Liver (tissue), 9 donors: ENCODE data around the gene ZNFX1. TPM values are rescaled to one million over a fixed set of nuclear protein-coding genes. Genes with fewer than 3 reads are reported as not detected.
A peak's percentile ranks its signal among the peaks of the same experiment; 100 is the strongest.

Source experiments
- DNase-seq: peaks from one replicate; pipeline ENCODE4 v3.0.0-alpha.2; 2017; ENCODE audit warnings: low spot score
- H3K27ac ChIP-seq, 2 donors: one replicate each; pipeline ENCODE4 v1.7.0; 2013; ENCODE audit warnings: inconsistent platforms in 2 of 2, low read length in 2 of 2, control low read depth in 1 of 2, low read depth in 1 of 2, mild to moderate bottlenecking in 1 of 2
- H3K27me3 ChIP-seq, 4 donors: one replicate each; pipeline versions ENCODE4 v1.6.1 to v1.7.0; 2013; ENCODE audit warnings: low read length in 3 of 4, inconsistent platforms in 1 of 4, mild to moderate bottlenecking in 1 of 4, moderate library complexity in 1 of 4; ENCODE audit not compliant: control insufficient read depth in 4 of 4, insufficient read depth in 4 of 4
- H3K36me3 ChIP-seq, 4 donors: one replicate each; pipeline versions ENCODE4 v1.6.1 to v1.7.0; 2013; ENCODE audit warnings: low read length in 3 of 4, mild to moderate bottlenecking in 3 of 4, low read depth in 1 of 4, moderate library complexity in 1 of 4; ENCODE audit not compliant: control insufficient read depth in 4 of 4, insufficient read depth in 3 of 4
- H3K4me1 ChIP-seq, 4 donors: one replicate each; pipeline versions ENCODE4 v1.6.1 to v1.7.0; 2013; ENCODE audit warnings: low read length in 3 of 4, mild to moderate bottlenecking in 3 of 4, moderate library complexity in 1 of 4; ENCODE audit not compliant: control insufficient read depth in 4 of 4, insufficient read depth in 4 of 4
- H3K4me3 ChIP-seq, 3 donors: one replicate each; pipeline versions ENCODE4 v1.6.1 to v1.7.0; 2013; ENCODE audit warnings: low read length in 3 of 3, control low read depth in 1 of 3, low read depth in 1 of 3, mild to moderate bottlenecking in 1 of 3
- H3K9ac ChIP-seq, 2 donors: one replicate each; pipeline ENCODE4 v1.7.0; 2013; ENCODE audit warnings: low read length in 2 of 2, mild to moderate bottlenecking in 2 of 2, moderate library complexity in 2 of 2, control low read depth in 1 of 2, low read depth in 1 of 2
- H3K9me3 ChIP-seq, 4 donors: one replicate each; pipeline versions ENCODE4 v1.6.1 to v1.7.0; 2013; ENCODE audit warnings: low read length in 3 of 4; ENCODE audit not compliant: control insufficient read depth in 4 of 4
- ATF3 ChIP-seq: IDR thresholded peaks from 2 replicates; pipeline ENCODE4 v1.6.1; 2016; ENCODE audit warnings: antibody characterized with exemption
- CTCF ChIP-seq: fragments of 150-350 bp; IDR thresholded peaks from 2 replicates; pipeline ENCODE4 v1.5.1; 2017; ENCODE audit warnings: improper control_type of control experiment, low read depth, low read length; ENCODE audit not compliant: missing input control
- FOXA1 ChIP-seq: IDR thresholded peaks from 2 replicates; pipeline ENCODE4 v1.6.1; 2016; ENCODE audit warnings: antibody characterized with exemption
- FOXA2 ChIP-seq: IDR thresholded peaks from 2 replicates; pipeline ENCODE4 v1.6.1; 2016; ENCODE audit warnings: antibody characterized with exemption
- GABPA ChIP-seq, 2 donors: IDR thresholded peaks in 1 of 2; conservative IDR thresholded peaks in 1 of 2; 2 replicates each; pipeline ENCODE4 v1.6.1; 2016; ENCODE audit warnings: antibody characterized with exemption in 2 of 2, mild to moderate bottlenecking in 1 of 2, moderate library complexity in 1 of 2
- JUND ChIP-seq, 2 donors: IDR thresholded peaks; 2 replicates each; pipeline ENCODE4 v1.6.1; 2016; ENCODE audit warnings: antibody characterized with exemption in 2 of 2
- NR2F2 ChIP-seq: IDR thresholded peaks from 2 replicates; pipeline ENCODE4 v1.6.1; 2016; ENCODE audit warnings: antibody characterized with exemption
- RAD21 ChIP-seq, 2 donors: IDR thresholded peaks; 2 replicates each; pipeline ENCODE4 v1.6.1; 2016; ENCODE audit warnings: antibody characterized with exemption in 2 of 2, mild to moderate bottlenecking in 2 of 2
- RXRA ChIP-seq, 2 donors: IDR thresholded peaks; 2 replicates each; pipeline ENCODE4 v1.6.1; 2017 to 2018; ENCODE audit warnings: antibody characterized with exemption in 2 of 2, mild to moderate bottlenecking in 1 of 2
- SP1 ChIP-seq: IDR thresholded peaks from 2 replicates; pipeline ENCODE4 v1.6.1; 2018; ENCODE audit warnings: antibody characterized with exemption, mild to moderate bottlenecking
- TAF1 ChIP-seq: conservative IDR thresholded peaks from 2 replicates; pipeline ENCODE4 v1.6.1; 2016; ENCODE audit warnings: antibody characterized with exemption, mild to moderate bottlenecking
- WGBS: extraction: QIAGEN DNeasy Blood & Tissue Kit; methylation state at CpG from one replicate; pipeline ENCODE4 v1.1.7; 2013; 5-methylcytosine and 5-hydroxymethylcytosine counted together
- polyA plus RNA-seq, 2 donors: library from polyadenylated mRNA; stranded (reverse) in 1 of 2; unstranded in 1 of 2; fragments of 200-250 nt in 1 of 2; fragments of >200 nt in 1 of 2; fragmentation: Nextera tagmentation in 1 of 2; extraction: Ambion mirVana in 1 of 2; gene quantifications; one replicate each; pipeline versions ENCODE4 v1.2.1 to v1.2.3, GENCODE V29; 2013 to 2015
- total RNA-seq, 2 donors: library from RNA; depleted of rRNA; stranded (reverse); fragments of >200 nt; gene quantifications; one replicate each; pipeline ENCODE4 v1.2.3, GENCODE V29; 2014
- TF ChIP-seq, protein P1 (sequence below): IDR thresholded peaks from 2 replicates; pipeline ENCODE4 v1.6.1; 2016; ENCODE audit warnings: antibody characterized with exemption
- donor health status: healthy.
- donor health status: healthy.
- donor health status: healthy.
- donor health status: healthy.
- donor health status: healthy.

Gene ZNFX1
- total and polyA plus RNA-seq, 4 donors: 6.9 to 16.1 (median 8.7) TPM

GRCh38 chr20:49247169-49247723 lies 30.6 kb downstream of the ZNFX1 start:
- no peaks in the 10 kb centered on the region for H3K4me1 ChIP-seq
- TF ChIP-seq TAF1: no peak
- no peak for TF ChIP-seq GABPA (IDR thresholded peaks at IDR 0.05 in 1 of 2, conservative IDR thresholded peaks at IDR 0.05 in 1 of 2)
- TF ChIP-seq CTCF: no peak
- TF ChIP-seq RXRA (IDR thresholded peaks at IDR 0.05): no peak
- TF ChIP-seq JUND (IDR thresholded peaks at IDR 0.05): no peak
- TF ChIP-seq, protein P1, sequence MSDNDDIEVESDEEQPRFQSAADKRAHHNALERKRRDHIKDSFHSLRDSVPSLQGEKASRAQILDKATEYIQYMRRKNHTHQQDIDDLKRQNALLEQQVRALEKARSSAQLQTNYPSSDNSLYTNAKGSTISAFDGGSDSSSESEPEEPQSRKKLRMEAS: no peak
- no peak for TF ChIP-seq SP1
- TF ChIP-seq RAD21 (IDR thresholded peaks at IDR 0.05): no peak
- no peak for TF ChIP-seq FOXA2
- no peak for TF ChIP-seq FOXA1
- TF ChIP-seq NR2F2: no peak
- no peaks in the 10 kb centered on the region for H3K27me3 ChIP-seq
- peaks cover 15 to 88% (median 61%) of the 10 kb centered on the region in 4 donors for H3K36me3 ChIP-seq
- no peak for DNase-seq
- H3K9ac ChIP-seq: no peak overlapping the region
- 92% methylated on average over 8 of the region's 8 CpGs for WGBS
- no peaks in the 10 kb centered on the region for H3K9me3 ChIP-seq
- no peak overlapping the region for H3K4me3 ChIP-seq
- no peak overlapping the region for H3K27ac ChIP-seq

DNA sequence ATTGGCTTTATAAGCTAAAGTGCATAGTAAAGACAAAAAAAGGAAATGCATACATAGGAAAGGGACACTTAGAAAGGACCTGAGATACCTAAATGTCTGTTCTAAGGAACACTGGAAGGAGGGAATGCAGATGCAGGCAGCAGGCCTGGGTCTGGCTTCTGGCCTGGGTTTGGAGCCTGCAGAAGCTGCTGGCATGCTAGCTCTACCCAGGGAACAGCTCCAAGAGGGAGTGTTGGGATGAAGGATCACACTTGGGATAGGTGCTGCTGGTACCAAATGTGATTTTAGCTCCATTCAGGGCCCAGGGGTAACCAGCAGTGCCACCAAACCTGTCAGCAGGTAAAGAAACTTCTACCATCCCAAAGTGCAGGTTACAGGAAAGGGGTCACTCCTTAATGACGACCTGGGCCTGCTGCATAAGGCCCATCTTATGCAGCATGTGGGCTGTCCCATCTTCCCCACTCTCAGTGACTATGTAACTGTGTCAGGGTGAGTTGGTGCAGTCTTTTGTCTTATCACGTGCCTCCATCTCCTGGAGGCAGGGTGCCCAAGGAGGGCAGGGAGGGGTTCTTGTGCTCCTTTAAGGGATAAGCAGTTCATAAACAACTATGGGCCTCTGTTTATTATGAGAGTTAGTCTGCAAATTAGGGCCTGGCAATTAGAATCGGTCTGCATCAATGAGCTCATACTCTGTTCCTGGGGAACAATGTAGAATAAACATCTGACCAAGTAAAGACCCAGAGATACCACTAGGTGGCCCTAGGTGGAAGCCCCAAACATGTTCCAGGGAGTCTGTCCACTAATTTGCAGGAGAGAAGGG lies 31.7 kb downstream of the ZNFX1 start:
- DNase-seq: no peak
- H3K9ac ChIP-seq: no peak overlapping the region
- H3K4me3 ChIP-seq: no peak overlapping the region
- TF ChIP-seq CTCF: peak; percentile 60
- TF ChIP-seq RAD21 (IDR thresholded peaks at IDR 0.05): peak; percentile 72 to 85
- TF ChIP-seq ATF3: peak; percentile 15
- TF ChIP-seq, protein P1: no peak
- TF ChIP-seq TAF1: no peak
- TF ChIP-seq NR2F2: no peak
- H3K9me3 ChIP-seq: no peaks in the 10 kb centered on the region
- 58% methylated on average over 3 of the region's 3 CpGs for WGBS
- no peaks in the 10 kb centered on the region for H3K4me1 ChIP-seq
- peaks cover 10 to 89% (median 63%) of the 10 kb centered on the region in 4 donors for H3K36me3 ChIP-seq
- no peaks in the 10 kb centered on the region for H3K27me3 ChIP-seq
- H3K27ac ChIP-seq: no peak overlapping the region
